ENCODE measurements around the gene NME7.
"Not testable (repeated sequence)": the region's sequence is repeated elsewhere in the genome, so short reads cannot be mapped to it uniquely, and the experiment has no call there.

The NME7 gene

DNA sequence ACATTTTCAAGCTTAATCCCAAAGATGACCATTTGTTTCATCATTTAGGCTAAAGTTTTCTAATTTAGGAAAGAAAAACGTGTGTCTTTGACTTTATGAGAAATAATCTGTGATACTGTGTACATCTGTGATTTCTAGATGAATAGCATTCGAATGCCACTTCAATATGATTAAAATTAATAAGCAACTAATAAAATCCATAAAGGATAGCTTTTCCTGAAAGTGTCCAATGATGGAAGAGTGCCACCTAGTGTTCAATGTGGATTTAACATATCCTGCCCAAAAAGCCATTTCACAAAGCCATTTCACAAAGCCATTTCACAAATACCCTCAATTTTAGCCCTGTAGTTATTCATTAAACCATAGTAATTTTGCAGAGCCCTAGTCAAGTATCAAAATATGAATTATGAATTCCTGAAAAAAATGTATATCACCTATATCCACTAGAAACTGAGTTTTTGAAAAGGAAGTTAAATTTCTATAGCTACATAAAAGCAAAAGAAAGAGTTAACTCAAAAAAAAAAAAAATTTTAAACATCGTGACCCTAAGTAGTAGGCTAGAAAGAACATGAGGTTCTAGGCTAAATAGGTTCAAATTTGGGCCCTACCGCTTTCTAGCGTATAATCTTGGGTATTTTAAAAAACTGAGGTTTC is 19.1 kb downstream of the NME7 start:
- no peaks in the 10 kb centered on the region for H3K27me3 ChIP-seq
- no peak overlapping the region for H3K27ac ChIP-seq
- no peaks in the 10 kb centered on the region for H3K4me1 ChIP-seq
- no peaks in the 10 kb centered on the region for H3K9me3 ChIP-seq
- TF ChIP-seq, protein P1, sequence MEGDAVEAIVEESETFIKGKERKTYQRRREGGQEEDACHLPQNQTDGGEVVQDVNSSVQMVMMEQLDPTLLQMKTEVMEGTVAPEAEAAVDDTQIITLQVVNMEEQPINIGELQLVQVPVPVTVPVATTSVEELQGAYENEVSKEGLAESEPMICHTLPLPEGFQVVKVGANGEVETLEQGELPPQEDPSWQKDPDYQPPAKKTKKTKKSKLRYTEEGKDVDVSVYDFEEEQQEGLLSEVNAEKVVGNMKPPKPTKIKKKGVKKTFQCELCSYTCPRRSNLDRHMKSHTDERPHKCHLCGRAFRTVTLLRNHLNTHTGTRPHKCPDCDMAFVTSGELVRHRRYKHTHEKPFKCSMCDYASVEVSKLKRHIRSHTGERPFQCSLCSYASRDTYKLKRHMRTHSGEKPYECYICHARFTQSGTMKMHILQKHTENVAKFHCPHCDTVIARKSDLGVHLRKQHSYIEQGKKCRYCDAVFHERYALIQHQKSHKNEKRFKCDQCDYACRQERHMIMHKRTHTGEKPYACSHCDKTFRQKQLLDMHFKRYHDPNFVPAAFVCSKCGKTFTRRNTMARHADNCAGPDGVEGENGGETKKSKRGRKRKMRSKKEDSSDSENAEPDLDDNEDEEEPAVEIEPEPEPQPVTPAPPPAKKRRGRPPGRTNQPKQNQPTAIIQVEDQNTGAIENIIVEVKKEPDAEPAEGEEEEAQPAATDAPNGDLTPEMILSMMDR (IDR thresholded peaks at IDR 0.05), result peak; percentile 73 to 81
- no peak for DNase-seq
- H3K4me3 ChIP-seq, result no peak overlapping the region
- no peaks in the 10 kb centered on the region for H3K36me3 ChIP-seq
- intact Hi-C loops (cut with DNase I; ENCODE audit: low total_unique reads), result loop anchor here (5.0 to 10.0 kb wide), 3 partner anchors 746 to 1006 kb away; no protein-coding TSS in a partner anchor

DNA sequence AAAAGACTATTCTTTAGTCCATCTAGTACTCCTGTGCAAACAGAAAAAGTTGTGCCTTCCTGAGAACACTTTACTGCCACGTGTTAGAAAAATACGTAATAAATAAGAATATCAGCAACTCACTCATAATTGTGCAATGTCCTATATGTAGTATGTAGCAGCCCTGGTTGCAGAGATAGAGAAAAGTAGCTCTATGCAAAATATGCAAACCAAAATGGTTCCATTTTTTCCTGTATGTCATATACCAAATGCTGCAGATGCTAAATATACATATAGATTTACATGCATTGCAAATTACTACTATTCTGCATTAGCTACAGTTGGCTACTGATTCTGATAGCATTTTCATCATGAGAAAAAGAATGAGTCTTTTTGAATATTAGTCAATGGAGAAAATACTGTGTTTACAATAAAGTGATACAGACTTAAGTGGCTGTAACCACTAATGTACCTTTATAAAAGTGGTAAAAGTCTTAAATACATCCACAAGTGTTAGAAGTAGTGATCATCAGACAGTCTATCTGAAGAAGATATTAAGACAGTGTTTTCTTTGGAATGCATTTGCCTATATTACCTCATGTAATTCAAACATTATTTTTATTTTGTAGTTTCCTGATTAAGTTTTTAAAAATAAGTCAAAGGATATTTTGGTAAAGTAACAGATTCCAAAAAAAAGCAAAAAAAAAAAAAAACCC is 19.8 kb downstream of the NME7 start:
- H3K4me1 ChIP-seq, result no peaks in the 10 kb centered on the region
- no peak overlapping the region for H3K4me3 ChIP-seq
- no peak overlapping the region for H3K27ac ChIP-seq
- DNase-seq, result no peak
- no peaks in the 10 kb centered on the region for H3K27me3 ChIP-seq
- intact Hi-C loops (cut with DNase I; ENCODE audit: low total_unique reads), result loop anchor here (5.0 to 10.0 kb wide), 3 partner anchors 746 to 1006 kb away; no protein-coding TSS in a partner anchor
- TF ChIP-seq, protein P1 (IDR thresholded peaks at IDR 0.05), result no peak
- no peaks in the 10 kb centered on the region for H3K9me3 ChIP-seq
- H3K36me3 ChIP-seq, result no peaks in the 10 kb centered on the region

DNA sequence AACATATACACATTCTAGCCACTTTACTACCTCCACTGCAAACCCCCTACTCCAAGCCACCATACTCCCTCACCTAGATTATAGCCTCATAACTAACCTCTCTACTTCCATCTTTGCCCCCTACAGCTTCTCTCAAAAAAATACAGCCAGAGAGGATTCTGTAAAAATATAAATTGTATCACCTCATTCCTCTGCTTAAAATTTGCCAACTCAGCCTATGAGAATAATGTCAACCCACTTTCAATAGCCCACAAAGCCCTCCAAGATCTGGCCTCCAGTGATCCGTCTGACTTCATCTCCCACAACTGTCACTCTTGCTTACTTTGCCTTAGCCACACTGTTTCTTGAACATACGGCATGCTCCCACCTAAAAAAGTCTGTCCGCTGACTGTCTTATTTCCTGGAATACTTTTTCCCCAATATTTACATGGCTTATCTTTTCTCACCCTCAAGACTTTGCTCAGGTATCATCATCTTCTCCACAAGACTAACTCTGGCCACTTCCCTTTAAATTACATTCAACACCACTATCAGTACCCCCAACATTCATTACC is 21.5 kb downstream of the NME7 start:
- TF ChIP-seq, protein P1 (IDR thresholded peaks at IDR 0.05), result no peak
- Histone ChIP-seq H3K9me3 (no peaks in the 10 kb centered on the region), H3K27ac (no peak overlapping the region), H3K4me1 (no peaks in the 10 kb centered on the region), H3K27me3 (no peaks in the 10 kb centered on the region), H3K4me3 (no peak overlapping the region), H3K36me3 (no peaks in the 10 kb centered on the region)
- DNase-seq, result no peak
- intact Hi-C loops (cut with DNase I; ENCODE audit: low total_unique reads), result loop anchor here (5.0 to 10.0 kb wide), 3 partner anchors 744 to 1004 kb away; no protein-coding TSS in a partner anchor

DNA sequence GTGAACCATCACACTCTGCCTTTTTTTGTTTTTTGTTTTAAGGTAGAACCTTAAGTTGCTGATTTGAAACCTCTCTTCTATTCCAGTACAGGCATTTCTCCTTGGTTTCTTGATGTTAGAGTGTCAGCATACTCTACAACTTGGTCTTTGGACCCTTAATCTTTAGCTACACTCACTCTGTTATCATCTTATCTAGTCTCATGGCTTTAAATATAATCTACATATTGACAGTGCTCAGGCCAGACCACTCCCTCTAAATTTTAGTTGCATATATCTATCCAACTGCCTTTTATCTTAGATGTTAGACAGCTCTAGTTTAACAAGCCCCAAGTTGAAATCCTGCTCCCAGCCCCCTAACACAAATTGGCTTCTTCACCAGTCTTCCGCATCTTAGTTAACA is 22.1 kb downstream of the NME7 start:
- TF ChIP-seq, protein P1 (IDR thresholded peaks at IDR 0.05), result no peak
- no peaks in the 10 kb centered on the region for H3K36me3 ChIP-seq
- intact Hi-C loops (cut with DNase I; ENCODE audit: low total_unique reads), result loop anchor here (5.0 to 10.0 kb wide), 3 partner anchors 743 to 1003 kb away; no protein-coding TSS in a partner anchor
- no peaks in the 10 kb centered on the region for H3K4me1 ChIP-seq
- H3K4me3 ChIP-seq, result no peak overlapping the region
- no peak overlapping the region for H3K27ac ChIP-seq
- no peak for DNase-seq
- no peaks in the 10 kb centered on the region for H3K9me3 ChIP-seq
- H3K27me3 ChIP-seq, result no peaks in the 10 kb centered on the region

DNA sequence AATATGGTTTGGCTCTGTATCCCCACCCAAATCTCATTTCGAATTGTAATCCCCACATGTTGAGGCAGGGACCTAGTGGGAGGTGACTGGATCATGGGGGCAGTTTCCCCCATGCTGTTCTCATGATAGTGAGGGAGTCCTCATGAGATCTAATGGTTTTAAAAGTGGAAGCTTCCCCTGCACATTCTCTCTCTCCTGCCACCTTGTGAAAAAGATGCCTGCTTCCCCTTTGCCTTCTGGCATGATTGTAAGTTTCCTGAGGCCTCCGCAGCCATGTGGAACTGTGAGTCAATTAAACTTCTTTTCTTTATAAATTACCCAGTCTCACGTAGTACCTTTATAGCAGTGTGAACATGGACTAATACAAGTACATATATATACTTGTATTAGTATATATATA is 25.5 kb downstream of the NME7 start:
- H3K9me3 ChIP-seq, H3K4me1 ChIP-seq: not testable (repeated sequence)
- intact Hi-C loops (cut with DNase I; ENCODE audit: low total_unique reads), result loop anchor here (10.0 kb wide), 1 partner anchor 907 kb away; no protein-coding TSS in a partner anchor

GRCh38 chr1:169340882-169341281 is 26.7 kb downstream of the NME7 start:
- intact Hi-C loops (cut with DNase I; ENCODE audit: low total_unique reads), result loop anchor here (10.0 kb wide), 1 partner anchor 906 kb away; no protein-coding TSS in a partner anchor

More for the DNA sequence above, 25.5 kb downstream of the NME7 start:
- not testable (repeated sequence) for H3K36me3 ChIP-seq, H3K27me3 ChIP-seq, H3K4me3 ChIP-seq, H3K27ac ChIP-seq, DNase-seq

More at GRCh38 chr1:169340882-169341281, 26.7 kb downstream of the NME7 start:
- Histone ChIP-seq H3K4me3 (no peak overlapping the region), H3K9me3 (no peaks in the 10 kb centered on the region), H3K27me3 (no peaks in the 10 kb centered on the region), H3K4me1 (no peaks in the 10 kb centered on the region), H3K27ac (no peak overlapping the region), H3K36me3 (peaks cover 0 to 3% (median 0%) of the 10 kb centered on the region in 3 donors)
- DNase-seq, result no peak
- TF ChIP-seq, protein P1 (IDR thresholded peaks at IDR 0.05), result no peak
